22Rv1 (cell line): ENCODE data around the gene SLC30A4.

Experiments used
- CTCF ChIP-seq: fragments of 450-650 bp; IDR thresholded peaks from 2 replicates; pipeline ENCODE4 v1.5.1; 2017; ENCODE audit warnings: mild to moderate bottlenecking
- ZFX ChIP-seq: fragments of 450-650 bp; IDR thresholded peaks from 2 replicates; pipeline ENCODE4 v1.6.1; 2017; ENCODE audit warnings: antibody characterized with exemption, borderline replicate concordance

GRCh38 chr15:45536934-45537333 lies 14.4 kb upstream of the SLC30A4 start:
- TF ChIP-seq CTCF, result no peak
- no peak for TF ChIP-seq ZFX
